Measurements from ENCODE around the gene DUSP22. TPM values are rescaled to one million over a fixed set of nuclear protein-coding genes. Genes with fewer than 3 reads are reported as not detected.

DUSP22 gene
- total RNA-seq: 21.4 and 29.6 TPM in 2 replicates

GRCh38 chr6:291697-292505 is at the start of gene DUSP22:
Gene DUSP22 (plus strand): TSS chr6:292487. CDS start chr6:292540, 53 bp downstream.

GRCh38 chr6:391559-392440 is 99.5 kb downstream of the DUSP22 start, which contains the start of gene IRF4:
Gene IRF4 (plus strand): TSS chr6:391752. CDS start chr6:393153, 1,401 bp downstream.

Other genes with a start within 250 kb of the DUSP22 start
- gene IRF4, start 99.3 kb downstream of the DUSP22 start, total RNA-seq: under 0.01 and 0.24 TPM in 2 replicates

Measured in tracheal epithelial cell (primary cell).